Renal pelvis (tissue), 4 donors: ENCODE data around the gene ABLIM1. TPM values are rescaled to one million over a fixed set of nuclear protein-coding genes. Genes with fewer than 3 reads are reported as not detected.

ENCODE experiments used
- DNase-seq: peaks from one replicate; pipeline ENCODE4 v3.0.0-alpha.2; 2013
- polyA plus RNA-seq, 3 donors: library from polyadenylated mRNA; unstranded; fragments of 120-200 nt; gene quantifications; one replicate each; pipeline ENCODE4 v1.2.1, GENCODE V29; 2013; ENCODE audit not compliant: insufficient read length in 3 of 3

Gene ABLIM1
- polyA plus RNA-seq, 3 donors, result 82.3 to 116 (median 108) TPM

- DNase-seq, result no peak
Measured at GRCh38 chr10:114394531-114394930, 263.5 kb downstream of the ABLIM1 start.

DNA sequence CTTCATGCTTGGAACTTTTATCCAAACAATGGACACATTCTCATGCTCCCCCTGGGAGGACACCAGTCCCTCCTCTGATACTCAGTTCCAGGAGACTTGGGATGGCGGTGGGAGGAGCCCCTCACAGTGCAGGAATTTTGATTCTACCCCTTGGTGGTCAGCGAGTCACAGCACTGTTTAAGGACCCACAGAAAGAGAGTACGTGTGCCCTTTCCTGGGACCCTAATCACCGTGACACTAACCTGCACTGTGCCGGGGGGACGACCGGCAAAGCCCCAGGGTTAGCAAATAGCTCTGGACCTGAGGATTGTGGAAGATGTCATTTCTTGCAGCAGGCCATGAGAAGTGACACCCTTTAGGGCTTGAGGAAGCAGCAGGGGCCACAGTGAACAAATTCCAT lies 264.2 kb downstream of the ABLIM1 start:
- DNase-seq, result no peak

DNA sequence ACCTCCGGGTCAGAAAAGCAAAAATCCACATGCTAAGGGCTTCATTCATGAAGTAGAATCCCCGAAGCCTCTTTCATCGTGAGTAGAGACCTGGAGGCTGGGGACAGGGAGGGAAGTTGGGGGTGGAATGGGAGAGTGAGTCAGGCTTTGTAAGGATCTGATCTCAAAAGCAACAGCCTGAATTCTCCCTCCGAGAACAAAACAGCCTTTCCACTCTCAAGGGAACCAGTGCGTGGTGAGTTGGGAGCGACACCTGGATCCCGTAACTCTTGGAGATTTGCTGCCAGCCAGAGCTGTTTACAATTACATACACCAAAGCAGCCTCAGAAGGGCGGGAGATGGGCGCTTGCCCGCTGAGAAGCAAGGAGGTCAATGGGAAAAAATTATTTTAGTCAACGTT lies 264.6 kb downstream of the ABLIM1 start:
- DNase-seq, result no peak

- DNase-seq, result no peak
Measured at GRCh38 chr10:114392112-114392835, 265.8 kb downstream of the ABLIM1 start.

GRCh38 chr10:114391599-114391998 lies 266.5 kb downstream of the ABLIM1 start:
- DNase-seq, result no peak

GRCh38 chr10:114389426-114389825 lies 268.6 kb downstream of the ABLIM1 start:
- DNase-seq, result no peak

- DNase-seq, result no peak
Measured at GRCh38 chr10:114388275-114388674, 269.8 kb downstream of the ABLIM1 start.

DNA sequence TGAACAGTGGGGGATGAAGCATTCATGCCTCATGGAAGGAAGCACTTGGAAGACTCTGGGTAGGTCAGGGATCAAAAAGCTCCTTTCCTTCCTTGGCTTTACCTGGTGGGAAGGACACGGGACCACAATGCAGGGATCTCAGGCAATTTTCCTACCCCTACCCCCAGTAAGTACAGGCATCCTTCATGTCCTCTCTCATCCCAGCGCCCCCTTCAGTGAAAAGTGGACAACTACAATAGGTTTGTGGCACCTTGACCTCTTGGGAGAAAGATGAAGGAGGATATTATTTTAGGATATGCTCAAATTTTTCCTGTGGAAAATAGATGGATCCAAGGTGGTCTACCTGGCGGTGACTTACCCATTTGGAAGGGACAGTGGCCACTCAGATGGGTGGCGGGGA lies 270.3 kb downstream of the ABLIM1 start:
- DNase-seq, result no peak

GRCh38 chr10:114386452-114386851 lies 271.6 kb downstream of the ABLIM1 start:
- no peak for DNase-seq

GRCh38 chr10:114385557-114385956 lies 272.5 kb downstream of the ABLIM1 start:
- no peak for DNase-seq

GRCh38 chr10:114384601-114385000 lies 273.5 kb downstream of the ABLIM1 start:
- DNase-seq, result no peak

GRCh38 chr10:114384181-114384580 lies 273.9 kb downstream of the ABLIM1 start:
- DNase-seq, result no peak

Other genes starting within 250 kb of the ABLIM1 start
- gene FHIP2A, start 163.5 kb upstream of the ABLIM1 start, polyA plus RNA-seq, result 10 to 100 TPM; 29.7 to 32.5 (median 31.0) TPM